Uterus (tissue), 2 donors: Measurements from ENCODE around the gene BMP2.

ENCODE experiments used
- POLR2A ChIP-seq, 2 donors: fragments of 450-650 bp; IDR thresholded peaks; one replicate each; pipeline ENCODE4 v1.6.1; 2016; ENCODE audit warnings: antibody characterized with exemption in 2 of 2, mild to moderate bottlenecking in 1 of 2, moderate library complexity in 1 of 2
- TF ChIP-seq, protein P1 (sequence below), 4 experiments: fragments of 200-600 bp in 2 of 4; fragments of 450-650 bp in 2 of 4; sonication (generic) in 2 of 4; IDR thresholded peaks; one replicate each; pipeline ENCODE4 v1.5.1; 2016 to 2019; ENCODE audit warnings: antibody characterized with exemption in 4 of 4, mild to moderate bottlenecking in 2 of 4, moderate library complexity in 1 of 4

DNA sequence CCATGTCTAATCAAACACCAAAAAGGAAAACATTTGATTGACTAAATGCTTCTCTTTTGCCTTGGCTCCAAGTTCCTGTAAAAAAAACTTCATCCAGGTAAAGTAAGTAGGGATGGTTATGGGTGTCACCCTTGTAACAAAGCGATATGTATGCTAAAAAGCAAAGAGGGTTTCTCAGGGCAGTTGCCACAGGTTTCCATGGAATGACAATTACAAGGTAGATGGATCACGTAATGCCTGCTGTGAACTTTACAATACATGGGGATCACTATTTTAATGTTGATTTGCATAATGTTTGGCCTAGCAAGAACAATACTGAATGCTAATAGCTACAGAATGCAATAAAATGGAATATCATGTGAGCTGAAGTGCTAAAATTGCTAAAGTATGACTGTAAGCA, 2.9 kb upstream of the BMP2 start:
- TF ChIP-seq, protein P1, sequence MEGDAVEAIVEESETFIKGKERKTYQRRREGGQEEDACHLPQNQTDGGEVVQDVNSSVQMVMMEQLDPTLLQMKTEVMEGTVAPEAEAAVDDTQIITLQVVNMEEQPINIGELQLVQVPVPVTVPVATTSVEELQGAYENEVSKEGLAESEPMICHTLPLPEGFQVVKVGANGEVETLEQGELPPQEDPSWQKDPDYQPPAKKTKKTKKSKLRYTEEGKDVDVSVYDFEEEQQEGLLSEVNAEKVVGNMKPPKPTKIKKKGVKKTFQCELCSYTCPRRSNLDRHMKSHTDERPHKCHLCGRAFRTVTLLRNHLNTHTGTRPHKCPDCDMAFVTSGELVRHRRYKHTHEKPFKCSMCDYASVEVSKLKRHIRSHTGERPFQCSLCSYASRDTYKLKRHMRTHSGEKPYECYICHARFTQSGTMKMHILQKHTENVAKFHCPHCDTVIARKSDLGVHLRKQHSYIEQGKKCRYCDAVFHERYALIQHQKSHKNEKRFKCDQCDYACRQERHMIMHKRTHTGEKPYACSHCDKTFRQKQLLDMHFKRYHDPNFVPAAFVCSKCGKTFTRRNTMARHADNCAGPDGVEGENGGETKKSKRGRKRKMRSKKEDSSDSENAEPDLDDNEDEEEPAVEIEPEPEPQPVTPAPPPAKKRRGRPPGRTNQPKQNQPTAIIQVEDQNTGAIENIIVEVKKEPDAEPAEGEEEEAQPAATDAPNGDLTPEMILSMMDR (IDR thresholded peaks at IDR 0.05), result no peak
- TF ChIP-seq POLR2A (IDR thresholded peaks at IDR 0.05), result no peak
